Activated naive CD8-positive, alpha-beta T cell treated with anti-CD3 and anti-CD28 coated beads for 36 hours (primary cell): Measurements from ENCODE around the gene RGS9. TPM values are rescaled to one million over a fixed set of nuclear protein-coding genes. Genes with fewer than 3 reads are reported as not detected.
"Not testable (repeated sequence)": the region's sequence is repeated elsewhere in the genome, so short reads cannot be mapped to it uniquely, and the experiment has no call there.

ENCODE experiments used
- DNase-seq: peaks from one replicate; pipeline ENCODE4 v3.0.0; 2021
- H3K27ac Mint-ChIP-seq: one replicate; pipeline ENCODE4 v1.8.0; 2022; ENCODE audit warnings: mild to moderate bottlenecking, moderate library complexity, mixed read lengths
- H3K27me3 Mint-ChIP-seq: one replicate; pipeline ENCODE4 v1.8.0; 2022; ENCODE audit warnings: mild to moderate bottlenecking, mixed read lengths
- H3K36me3 Mint-ChIP-seq: one replicate; pipeline ENCODE4 v1.8.0; 2021; ENCODE audit warnings: mild to moderate bottlenecking, mixed read lengths
- H3K4me1 Mint-ChIP-seq: one replicate; pipeline ENCODE4 v1.8.0; 2021; ENCODE audit warnings: mixed read lengths
- H3K4me3 Mint-ChIP-seq: one replicate; pipeline ENCODE4 v1.8.0; 2022; ENCODE audit warnings: mild to moderate bottlenecking, moderate library complexity, mixed read lengths
- H3K9me3 Mint-ChIP-seq: one replicate; pipeline ENCODE4 v1.8.0; 2022; ENCODE audit warnings: mixed read lengths
- total RNA-seq, 2 experiments: library from RNA; stranded (reverse); gene quantifications; one replicate each; pipeline ENCODE4 v1.2.3, GENCODE V29; 2021

The RGS9 gene
- total RNA-seq, 2 experiments from 2014 or later, result 1.2 TPM

GRCh38 chr17:65196617-65197016 is 59.4 kb downstream of the RGS9 start:
- Mint-ChIP-seq H3K9me3 (no peaks in the 10 kb centered on the region), H3K27ac (no peak overlapping the region), H3K4me3 (no peak overlapping the region), H3K4me1 (peaks cover 15% of the 10 kb centered on the region), H3K27me3 (no peaks in the 10 kb centered on the region), H3K36me3 (no peaks in the 10 kb centered on the region)
- no peak for DNase-seq

DNA sequence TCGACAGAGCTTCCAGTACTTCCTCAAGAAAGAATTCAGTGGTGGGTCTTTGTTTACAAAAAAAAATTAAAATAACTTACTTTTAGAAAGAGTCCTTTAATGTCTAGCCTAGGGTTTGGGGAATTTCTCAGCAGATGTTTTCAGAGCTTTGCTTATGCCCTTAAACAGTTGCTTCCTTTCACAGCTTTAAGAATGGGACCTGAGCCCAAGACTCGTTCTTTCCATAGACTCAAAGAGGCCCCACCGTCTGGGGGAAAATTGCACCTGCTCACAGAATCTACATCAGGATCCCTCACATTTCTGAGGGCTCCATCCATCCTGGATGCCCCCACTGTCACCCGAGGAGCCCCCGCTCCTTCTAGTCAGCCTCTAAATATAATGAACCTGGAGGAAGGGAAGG is 60.0 kb downstream of the RGS9 start:
- H3K4me1 Mint-ChIP-seq, result peaks cover 9% of the 10 kb centered on the region
- no peak overlapping the region for H3K27ac Mint-ChIP-seq
- no peaks in the 10 kb centered on the region for H3K36me3 Mint-ChIP-seq
- no peak overlapping the region for H3K4me3 Mint-ChIP-seq
- no peaks in the 10 kb centered on the region for H3K27me3 Mint-ChIP-seq
- DNase-seq, result no peak
- no peaks in the 10 kb centered on the region for H3K9me3 Mint-ChIP-seq

GRCh38 chr17:65198653-65199382 is 61.6 kb downstream of the RGS9 start:
- Mint-ChIP-seq H3K27ac (no peak overlapping the region), H3K4me1 (peaks cover 6% of the 10 kb centered on the region), H3K27me3 (no peaks in the 10 kb centered on the region), H3K36me3 (no peaks in the 10 kb centered on the region), H3K9me3 (no peaks in the 10 kb centered on the region), H3K4me3 (no peak overlapping the region)
- DNase-seq, result no peak

GRCh38 chr17:65201331-65201730 is 64.2 kb downstream of the RGS9 start:
- no peaks in the 10 kb centered on the region for H3K9me3 Mint-ChIP-seq
- H3K27ac Mint-ChIP-seq, result no peak overlapping the region
- DNase-seq, result no peak
- peaks cover 6% of the 10 kb centered on the region for H3K4me1 Mint-ChIP-seq
- no peak overlapping the region for H3K4me3 Mint-ChIP-seq
- H3K27me3 Mint-ChIP-seq, result no peaks in the 10 kb centered on the region
- H3K36me3 Mint-ChIP-seq, result no peaks in the 10 kb centered on the region

GRCh38 chr17:65202844-65203571 is 65.8 kb downstream of the RGS9 start:
- no peaks in the 10 kb centered on the region for H3K36me3 Mint-ChIP-seq
- H3K9me3 Mint-ChIP-seq, result no peaks in the 10 kb centered on the region
- H3K4me3 Mint-ChIP-seq, result no peak overlapping the region
- H3K27ac Mint-ChIP-seq, result no peak overlapping the region
- DNase-seq, result no peak
- peaks cover 4% of the 10 kb centered on the region for H3K4me1 Mint-ChIP-seq
- no peaks in the 10 kb centered on the region for H3K27me3 Mint-ChIP-seq

- Mint-ChIP-seq H3K9me3 (no peaks in the 10 kb centered on the region), H3K27ac (no peak overlapping the region), H3K27me3 (no peaks in the 10 kb centered on the region), H3K36me3 (no peaks in the 10 kb centered on the region), H3K4me1 (no peaks in the 10 kb centered on the region), H3K4me3 (no peak overlapping the region)
- DNase-seq, result no peak
These were observed 66.8 kb downstream of the RGS9 start for GRCh38 chr17:65204001-65204400.

GRCh38 chr17:65205655-65206054 is 68.5 kb downstream of the RGS9 start:
- DNase-seq, result no peak
- Mint-ChIP-seq H3K27ac (no peak overlapping the region), H3K4me1 (no peaks in the 10 kb centered on the region), H3K27me3 (no peaks in the 10 kb centered on the region), H3K4me3 (no peak overlapping the region), H3K9me3 (no peaks in the 10 kb centered on the region), H3K36me3 (no peaks in the 10 kb centered on the region)

DNA sequence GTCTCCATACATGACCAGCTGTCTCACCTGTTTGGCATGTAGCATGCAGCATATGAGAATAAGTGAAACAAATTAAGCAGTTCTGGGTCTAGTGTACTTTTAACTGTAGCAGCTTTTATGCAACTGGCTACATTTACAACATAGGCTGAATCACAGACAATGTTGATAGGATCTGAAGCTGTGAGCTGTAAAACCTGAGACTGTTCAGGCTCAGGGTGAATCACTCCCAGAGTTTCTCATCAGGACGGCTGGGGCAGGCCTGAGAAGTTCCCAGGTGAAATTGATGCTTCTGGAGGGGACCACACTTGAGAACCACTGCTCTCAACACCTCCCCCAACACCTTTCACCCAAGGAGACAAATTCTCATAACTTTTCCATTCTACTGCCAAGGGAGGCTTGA is 70.3 kb downstream of the RGS9 start:
- H3K27ac Mint-ChIP-seq, DNase-seq, H3K27me3 Mint-ChIP-seq, H3K4me3 Mint-ChIP-seq, H3K36me3 Mint-ChIP-seq, H3K9me3 Mint-ChIP-seq, H3K4me1 Mint-ChIP-seq: not testable (repeated sequence)

GRCh38 chr17:65208717-65209116 is 71.5 kb downstream of the RGS9 start:
- peaks cover 1% of the 10 kb centered on the region for H3K4me1 Mint-ChIP-seq
- H3K27me3 Mint-ChIP-seq, result peaks cover 6% of the 10 kb centered on the region
- no peaks in the 10 kb centered on the region for H3K36me3 Mint-ChIP-seq
- no peaks in the 10 kb centered on the region for H3K9me3 Mint-ChIP-seq
- DNase-seq, result no peak
- no peak overlapping the region for H3K4me3 Mint-ChIP-seq
- no peak overlapping the region for H3K27ac Mint-ChIP-seq

- H3K9me3 Mint-ChIP-seq, result no peaks in the 10 kb centered on the region
- H3K4me1 Mint-ChIP-seq, result no peaks in the 10 kb centered on the region
- no peak overlapping the region for H3K4me3 Mint-ChIP-seq
- peaks cover 22% of the 10 kb centered on the region for H3K27me3 Mint-ChIP-seq
- H3K27ac Mint-ChIP-seq, result no peak overlapping the region
- no peaks in the 10 kb centered on the region for H3K36me3 Mint-ChIP-seq
- no peak for DNase-seq
These were observed 81.1 kb downstream of the RGS9 start for GRCh38 chr17:65218261-65218660.

DNA sequence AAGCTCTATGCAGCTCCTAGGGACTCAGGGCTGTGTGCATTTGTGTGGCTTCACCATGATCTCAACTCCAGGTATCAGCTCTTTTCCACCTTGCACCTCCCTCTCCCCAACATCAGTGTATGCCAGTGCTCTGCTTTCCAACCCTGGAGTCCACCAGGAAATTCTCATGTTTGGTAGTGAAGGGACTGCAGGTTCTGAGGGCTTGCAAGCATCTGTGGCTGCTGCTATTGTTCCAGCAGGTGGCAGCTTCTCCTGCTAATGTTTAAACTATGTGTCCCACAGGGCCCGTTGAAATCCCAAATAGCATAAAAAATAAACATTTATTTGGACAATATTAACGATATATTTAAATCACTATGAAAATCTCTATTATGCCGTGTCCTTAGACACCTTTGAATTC is 82.0 kb downstream of the RGS9 start:
- Mint-ChIP-seq H3K27me3 (peaks cover 16% of the 10 kb centered on the region), H3K27ac (no peak overlapping the region), H3K36me3 (no peaks in the 10 kb centered on the region), H3K4me3 (no peak overlapping the region), H3K9me3 (no peaks in the 10 kb centered on the region), H3K4me1 (no peaks in the 10 kb centered on the region)
- no peak for DNase-seq

- no peak overlapping the region for H3K27ac Mint-ChIP-seq
- no peak for DNase-seq
- no peaks in the 10 kb centered on the region for H3K9me3 Mint-ChIP-seq
- H3K27me3 Mint-ChIP-seq, result peaks cover 12% of the 10 kb centered on the region
- no peaks in the 10 kb centered on the region for H3K4me1 Mint-ChIP-seq
- no peak overlapping the region for H3K4me3 Mint-ChIP-seq
- no peaks in the 10 kb centered on the region for H3K36me3 Mint-ChIP-seq
These were observed 82.5 kb downstream of the RGS9 start for GRCh38 chr17:65219707-65220106.

- Mint-ChIP-seq H3K4me3 (no peak overlapping the region), H3K36me3 (no peaks in the 10 kb centered on the region), H3K4me1 (no peaks in the 10 kb centered on the region), H3K9me3 (no peaks in the 10 kb centered on the region), H3K27me3 (peaks cover 8% of the 10 kb centered on the region), H3K27ac (no peak overlapping the region)
- DNase-seq, result no peak
These were observed 83.6 kb downstream of the RGS9 start for GRCh38 chr17:65220732-65221131.

DNA sequence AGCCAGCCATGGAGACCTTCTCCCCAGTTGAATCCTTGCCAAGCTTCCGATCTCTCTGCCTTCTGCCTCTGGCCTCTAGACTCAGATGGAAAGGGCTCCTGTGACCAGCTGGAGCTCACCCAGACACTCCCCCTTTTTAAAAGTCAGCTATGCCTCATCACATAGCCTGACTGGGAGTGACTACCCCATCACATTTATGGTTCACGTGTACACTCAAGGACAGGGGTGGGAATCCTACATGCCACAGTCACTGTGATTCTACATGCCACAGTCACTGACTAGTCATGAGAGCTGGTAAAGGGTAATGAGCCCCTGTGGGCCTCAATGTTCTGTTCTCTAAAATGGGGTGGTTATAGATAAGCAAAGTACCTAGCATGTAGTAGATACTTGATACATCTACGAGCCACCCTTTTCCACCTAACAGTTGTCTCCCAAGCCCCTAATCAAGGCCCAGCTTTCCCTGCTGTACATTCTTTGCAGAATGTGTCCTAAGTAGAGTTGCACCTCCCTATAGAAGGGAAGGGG is 85.1 kb downstream of the RGS9 start:
- no peaks in the 10 kb centered on the region for H3K36me3 Mint-ChIP-seq
- H3K27ac Mint-ChIP-seq, result no peak overlapping the region
- H3K4me3 Mint-ChIP-seq, result no peak overlapping the region
- no peak for DNase-seq
- no peaks in the 10 kb centered on the region for H3K4me1 Mint-ChIP-seq
- peaks cover 20% of the 10 kb centered on the region for H3K27me3 Mint-ChIP-seq
- H3K9me3 Mint-ChIP-seq, result no peaks in the 10 kb centered on the region

- Mint-ChIP-seq H3K27ac (no peak overlapping the region), H3K4me1 (peaks cover 23% of the 10 kb centered on the region), H3K4me3 (no peak overlapping the region), H3K27me3 (peaks cover 22% of the 10 kb centered on the region), H3K36me3 (peaks cover 2% of the 10 kb centered on the region), H3K9me3 (no peaks in the 10 kb centered on the region)
- no peak for DNase-seq
These were observed 87.9 kb downstream of the RGS9 start for GRCh38 chr17:65225061-65225460.

GRCh38 chr17:65226227-65226626 is 89.1 kb downstream of the RGS9 start:
- Mint-ChIP-seq H3K4me3 (no peak overlapping the region), H3K27ac (no peak overlapping the region)
- no peak for DNase-seq

More at GRCh38 chr17:65226227-65226626, 89.1 kb downstream of the RGS9 start:
- Mint-ChIP-seq H3K4me1 (peaks cover 25% of the 10 kb centered on the region), H3K36me3 (peaks cover 2% of the 10 kb centered on the region), H3K9me3 (no peaks in the 10 kb centered on the region), H3K27me3 (peaks cover 22% of the 10 kb centered on the region)
